Measurements from ENCODE around the gene SMC5. TPM values are rescaled to one million over a fixed set of nuclear protein-coding genes. Genes with fewer than 3 reads are reported as not detected.

Gene SMC5
- polyA plus RNA-seq, 1 of the 3 experiments (the other 2 are of a cell fraction), result 5.3 TPM

- peaks cover 89% of the 10 kb centered on the region for H3K79me2 ChIP-seq (ENCODE audit: insufficient read depth)
- WGBS (ENCODE audit: low lambda C conversion rate), result 94% methylated on average over 1 of the region's 1 CpG
These were observed 33.5 kb downstream of the SMC5 start for GRCh38 chr9:70292253-70292652.

GRCh38 chr9:70293214-70293613 is 34.4 kb downstream of the SMC5 start:
- no peak for TF ChIP-seq YY1 (IDR thresholded peaks at IDR 0.05; ENCODE audit: low read depth)
- no peak for TF ChIP-seq POLR2AphosphoS5 (IDR thresholded peaks at IDR 0.05; ENCODE audit: low read depth, low read length)
- TF ChIP-seq GATA2 (CRISPR knock-in tag; IDR thresholded peaks at IDR 0.05), result no peak
- no peak for TF ChIP-seq MEF2A (IDR thresholded peaks at IDR 0.05; ENCODE audit: borderline replicate concordance, low read depth)
- no peak overlapping the region for H3K9ac ChIP-seq
- DNase-seq, result no peak
- no peak overlapping the region for H3K27ac ChIP-seq (ENCODE audit: low read depth in 2 of 2, low read length in 1 of 2)
- peaks cover 90% of the 10 kb centered on the region for H3K79me2 ChIP-seq (ENCODE audit: insufficient read depth)
- no peaks in the 10 kb centered on the region for H3K4me1 ChIP-seq (ENCODE audit: control insufficient read depth in 1 of 2, insufficient read depth in 2 of 2, low read depth in 1 of 2, low read length in 1 of 2)
- H4K20me1 ChIP-seq (ENCODE audit: insufficient read depth), result no peaks in the 10 kb centered on the region
- H3K4me2 ChIP-seq, result no peak overlapping the region
- peaks cover 55 to 84% of the 10 kb centered on the region in 2 experiments for H3K36me3 ChIP-seq (replicated peaks in 1 of 2; ENCODE audit: control insufficient read depth in 1 of 2, insufficient read depth in 2 of 2, low read length in 1 of 2)
- no peaks in the 10 kb centered on the region for H3K9me2 ChIP-seq
- POLR2A ChIA-PET, result no interaction called here
- no peaks in the 10 kb centered on the region for H3K27me3 ChIP-seq (ENCODE audit: insufficient read depth)
- CTCF ChIA-PET, result interaction anchor here (1.2 kb wide), 1 partner anchor 309 kb away, joined by 4 read pairs; no protein-coding TSS in a partner anchor
- no peak overlapping the region for H2AFZ ChIP-seq (ENCODE audit: low read depth)
- WGBS (ENCODE audit: low lambda C conversion rate), result 96% methylated on average over 1 of the region's 1 CpG
- H3K9me3 ChIP-seq, result no peaks in the 10 kb centered on the region; the same call in 1 of the 2 replicates
- H3F3A ChIP-seq (replicated peaks; ENCODE audit: insufficient read depth), result peaks cover 28% of the 10 kb centered on the region
- H3K4me3 ChIP-seq (ENCODE audit: low read depth in 2 of 2, low read length in 1 of 2), result no peak overlapping the region

More at GRCh38 chr9:70292253-70292652, 33.5 kb downstream of the SMC5 start:
- Histone ChIP-seq H3K27me3 (ENCODE audit: insufficient read depth) (no peaks in the 10 kb centered on the region), H3K4me1 (ENCODE audit: control insufficient read depth in 1 of 2, insufficient read depth in 2 of 2, low read depth in 1 of 2, low read length in 1 of 2) (no peaks in the 10 kb centered on the region), H3K9ac (no peak overlapping the region), H3K9me2 (no peaks in the 10 kb centered on the region), H3K4me3 (ENCODE audit: low read depth in 2 of 2, low read length in 1 of 2) (no peak overlapping the region), H3K27ac (ENCODE audit: low read depth in 2 of 2, low read length in 1 of 2) (no peak overlapping the region), H2AFZ (ENCODE audit: low read depth) (no peak overlapping the region), H3F3A (replicated peaks; ENCODE audit: insufficient read depth) (peaks cover 18% of the 10 kb centered on the region), H4K20me1 (ENCODE audit: insufficient read depth) (no peaks in the 10 kb centered on the region), H3K4me2 (no peak overlapping the region), H3K36me3 (replicated peaks in 1 of 2; ENCODE audit: control insufficient read depth in 1 of 2, insufficient read depth in 2 of 2, low read length in 1 of 2) (peaks cover 55 to 86% of the 10 kb centered on the region in 2 experiments), H3K9me3 (no peaks in the 10 kb centered on the region; the same call in 1 of the 2 replicates)
- DNase-seq, result no peak
- ChIA-PET POLR2A (no interaction called here), CTCF (no interaction called here)
- TF ChIP-seq MAX (IDR thresholded peaks at IDR 0.05; ENCODE audit: low read depth) (no peak), FOXM1 (IDR thresholded peaks at IDR 0.05; ENCODE audit: low read depth) (no peak), ELF1 (IDR thresholded peaks at IDR 0.05) (no peak), MXI1 (IDR thresholded peaks at IDR 0.05; ENCODE audit: low read depth, low read length) (no peak), TCF12 (IDR thresholded peaks at IDR 0.05) (no peak), EZH2phosphoT487 (IDR thresholded peaks at IDR 0.05; ENCODE audit: borderline replicate concordance, low read depth) (no peak), TAF1 (IDR thresholded peaks at IDR 0.05; ENCODE audit: borderline replicate concordance, low read depth, low read length) (no peak), PBX3 (IDR thresholded peaks at IDR 0.05) (no peak)

GRCh38 chr9:70297141-70297540 is 38.4 kb downstream of the SMC5 start:
- Histone ChIP-seq H3F3A (replicated peaks; ENCODE audit: insufficient read depth) (peaks cover 25% of the 10 kb centered on the region), H3K4me2 (no peak overlapping the region), H2AFZ (ENCODE audit: low read depth) (no peak overlapping the region), H3K4me3 (ENCODE audit: low read depth in 2 of 2, low read length in 1 of 2) (no peak overlapping the region), H3K79me2 (ENCODE audit: insufficient read depth) (peaks cover 81% of the 10 kb centered on the region), H4K20me1 (ENCODE audit: insufficient read depth) (no peaks in the 10 kb centered on the region), H3K9me3 (no peaks in the 10 kb centered on the region; the same call in 1 of the 2 replicates), H3K4me1 (ENCODE audit: control insufficient read depth in 1 of 2, insufficient read depth in 2 of 2, low read depth in 1 of 2, low read length in 1 of 2) (no peaks in the 10 kb centered on the region), H3K27me3 (ENCODE audit: insufficient read depth) (no peaks in the 10 kb centered on the region), H3K9ac (no peak overlapping the region), H3K27ac (ENCODE audit: low read depth in 2 of 2, low read length in 1 of 2) (no peak overlapping the region), H3K36me3 (replicated peaks in 1 of 2; ENCODE audit: control insufficient read depth in 1 of 2, insufficient read depth in 2 of 2, low read length in 1 of 2) (peaks cover 58 to 87% of the 10 kb centered on the region in 2 experiments), H3K9me2 (no peaks in the 10 kb centered on the region)
- CTCF ChIA-PET, result no interaction called here
- DNase-seq, result no peak
- WGBS (ENCODE audit: low lambda C conversion rate), result 94% methylated on average over 1 of the region's 1 CpG
- POLR2A ChIA-PET, result no interaction called here
- TF ChIP-seq FOXJ3 (CRISPR knock-in tag; IDR thresholded peaks at IDR 0.05) (no peak), MEF2A (IDR thresholded peaks at IDR 0.05; ENCODE audit: borderline replicate concordance, low read depth) (no peak), RXRA (IDR thresholded peaks at IDR 0.05; ENCODE audit: borderline replicate concordance, low read depth) (no peak), NFIC (IDR thresholded peaks at IDR 0.05; ENCODE audit: borderline replicate concordance) (no peak), SIN3A (IDR thresholded peaks at IDR 0.05; ENCODE audit: borderline replicate concordance, low read depth, low read length) (no peak), RCOR1 (IDR thresholded peaks at IDR 0.05; ENCODE audit: low read length) (no peak), FOXM1 (IDR thresholded peaks at IDR 0.05; ENCODE audit: low read depth) (no peak), SMC3 (IDR thresholded peaks at IDR 0.05; ENCODE audit: low read depth, low read length) (no peak), POLR2AphosphoS5 (IDR thresholded peaks at IDR 0.05; ENCODE audit: low read depth, low read length) (no peak), TCF12 (IDR thresholded peaks at IDR 0.05) (no peak), CHD2 (IDR thresholded peaks at IDR 0.05; ENCODE audit: low read length, partially characterized antibody) (no peak), MXI1 (IDR thresholded peaks at IDR 0.05; ENCODE audit: low read depth, low read length) (no peak), TAF1 (IDR thresholded peaks at IDR 0.05; ENCODE audit: borderline replicate concordance, low read depth, low read length) (no peak)
